HL-60 (cell line): ENCODE results near the gene CPLX1.

ENCODE experiments used
- DNase-seq, 2 experiments: peaks; one replicate each; pipeline ENCODE4 v3.0.0-alpha.2; 2010 to 2020; ENCODE audit warnings: low read depth in 1 of 2, low spot score in 1 of 2
- H3K27ac ChIP-seq: fragments of 250-450 bp; sonication (Bioruptor Pico); replicated peaks from 2 replicates; pipeline ENCODE4 v1.5.1; 2020; ENCODE audit warnings: mild to moderate bottlenecking, moderate library complexity
- H3K27me3 ChIP-seq: fragments of 250-450 bp; sonication (Bioruptor Pico); 2 replicates; pipeline ENCODE4 v1.5.1; 2021; ENCODE audit warnings: mild to moderate bottlenecking, moderate library complexity; ENCODE audit not compliant: insufficient read depth, poor library complexity, severe bottlenecking
- H3K4me3 ChIP-seq: replicated peaks from 2 replicates; pipeline ENCODE4 v1.5.1; 2011; ENCODE audit warnings: mild to moderate bottlenecking, control low read depth, low read length; ENCODE audit not compliant: insufficient read depth
- CTCF ChIP-seq: IDR thresholded peaks from one replicate; pipeline ENCODE4 v1.5.1; 2011; ENCODE audit warnings: low read length, control low read depth, inconsistent platforms; ENCODE audit not compliant: insufficient read depth
- GABPA ChIP-seq: IDR thresholded peaks from 2 replicates; pipeline ENCODE4 v1.6.1; 2012; ENCODE audit warnings: low read depth
- POLR2AphosphoS5 ChIP-seq: IDR thresholded peaks from 2 replicates; pipeline ENCODE4 v1.6.1; 2012; ENCODE audit warnings: low read depth
- REST ChIP-seq: IDR thresholded peaks from 2 replicates; pipeline ENCODE4 v1.6.1; 2012; ENCODE audit warnings: low read depth; ENCODE audit not compliant: insufficient replicate concordance
- SPI1 ChIP-seq: IDR thresholded peaks from 2 replicates; pipeline ENCODE4 v1.6.1; 2012; ENCODE audit warnings: low read depth, mild to moderate bottlenecking, borderline replicate concordance

The CPLX1 gene

GRCh38 chr4:770022-770421, 55.9 kb downstream of the CPLX1 start:
- TF ChIP-seq SPI1 (no peak), REST (no peak), CTCF (no peak), GABPA (no peak), POLR2AphosphoS5 (no peak)
- Histone ChIP-seq H3K27me3 (no peaks in the 10 kb centered on the region), H3K4me3 (no peak overlapping the region), H3K27ac (no peak overlapping the region)
- no peak for DNase-seq

- Histone ChIP-seq H3K27me3 (no peaks in the 10 kb centered on the region), H3K27ac (no peak overlapping the region), H3K4me3 (no peak overlapping the region)
- DNase-seq = no peak
- TF ChIP-seq REST (no peak), GABPA (no peak), SPI1 (no peak), CTCF (no peak), POLR2AphosphoS5 (no peak)
Measured at GRCh38 chr4:769511-769910, 56.4 kb downstream of the CPLX1 start.

GRCh38 chr4:768995-769394, 56.9 kb downstream of the CPLX1 start:
- Histone ChIP-seq H3K4me3 (no peak overlapping the region), H3K27ac (no peak overlapping the region), H3K27me3 (no peaks in the 10 kb centered on the region)
- no peak for TF ChIP-seq CTCF
- no peak for DNase-seq

- Histone ChIP-seq H3K27me3 (no peaks in the 10 kb centered on the region), H3K27ac (no peak overlapping the region), H3K4me3 (no peak overlapping the region)
- TF ChIP-seq CTCF (no peak), GABPA (no peak), POLR2AphosphoS5 (no peak), REST (no peak), SPI1 (no peak)
- DNase-seq = no peak
Measured at GRCh38 chr4:768076-768475, 57.9 kb downstream of the CPLX1 start.
